ENCODE data around the gene TM4SF4.

The TM4SF4 gene

GRCh38 chr3:149538371-149538770, 63.9 kb downstream of the TM4SF4 start:
- Histone ChIP-seq H3K4me1 (ENCODE audit: insufficient read depth, low read length) (peaks cover 44% of the 10 kb centered on the region), H3K27me3 (ENCODE audit: insufficient read depth, low read length) (no peaks in the 10 kb centered on the region), H3K4me3 (ENCODE audit: low read length) (no peak overlapping the region), H3K27ac (ENCODE audit: low read depth, low read length) (no peak overlapping the region), H3K36me3 (ENCODE audit: insufficient read depth, low read length) (peaks cover 19% of the 10 kb centered on the region), H3K9ac (ENCODE audit: low read depth, low read length) (no peak overlapping the region), H3K9me3 (ENCODE audit: insufficient read depth, low read depth, low read length) (no peaks in the 10 kb centered on the region)
- 93% methylated on average over 1 of the region's 1 CpG for WGBS

- Histone ChIP-seq H3K27ac (ENCODE audit: low read depth, low read length) (no peak overlapping the region), H3K9me3 (ENCODE audit: insufficient read depth, low read depth, low read length) (no peaks in the 10 kb centered on the region), H3K4me3 (ENCODE audit: low read length) (no peak overlapping the region), H3K36me3 (ENCODE audit: insufficient read depth, low read length) (peaks cover 23% of the 10 kb centered on the region), H3K9ac (ENCODE audit: low read depth, low read length) (no peak overlapping the region), H3K4me1 (ENCODE audit: insufficient read depth, low read length) (peaks cover 30% of the 10 kb centered on the region), H3K27me3 (ENCODE audit: insufficient read depth, low read length) (no peaks in the 10 kb centered on the region)
- WGBS, result 83% methylated on average over 3 of the region's 3 CpGs
These were observed 66.6 kb downstream of the TM4SF4 start for GRCh38 chr3:149541091-149541491.

GRCh38 chr3:149542375-149543312, 68.1 kb downstream of the TM4SF4 start:
- H3K4me1 ChIP-seq (ENCODE audit: insufficient read depth, low read length), result peaks cover 18% of the 10 kb centered on the region

GRCh38 chr3:149545049-149545448, 70.6 kb downstream of the TM4SF4 start:
- WGBS, result 86% methylated on average over 1 of the region's 2 CpGs
- Histone ChIP-seq H3K4me3 (ENCODE audit: low read length) (no peak overlapping the region), H3K9me3 (ENCODE audit: insufficient read depth, low read depth, low read length) (no peaks in the 10 kb centered on the region), H3K9ac (ENCODE audit: low read depth, low read length) (no peak overlapping the region), H3K27me3 (ENCODE audit: insufficient read depth, low read length) (no peaks in the 10 kb centered on the region), H3K4me1 (ENCODE audit: insufficient read depth, low read length) (peaks cover 27% of the 10 kb centered on the region), H3K36me3 (ENCODE audit: insufficient read depth, low read length) (peaks cover 23% of the 10 kb centered on the region), H3K27ac (ENCODE audit: low read depth, low read length) (no peak overlapping the region)

More at GRCh38 chr3:149542375-149543312, 68.1 kb downstream of the TM4SF4 start:
- H3K27ac ChIP-seq (ENCODE audit: low read depth, low read length), result peak overlapping the region; percentile 53; the same call in 1 of the 2 replicates
- H3K36me3 ChIP-seq (ENCODE audit: insufficient read depth, low read length), result peaks cover 23% of the 10 kb centered on the region
- H3K27me3 ChIP-seq (ENCODE audit: insufficient read depth, low read length), result no peaks in the 10 kb centered on the region
- no peak overlapping the region for H3K4me3 ChIP-seq (ENCODE audit: low read length)
- peak overlapping the region; percentile 19; the same call in 1 of the 2 replicates for H3K9ac ChIP-seq (ENCODE audit: low read depth, low read length)
- H3K9me3 ChIP-seq (ENCODE audit: insufficient read depth, low read depth, low read length), result no peaks in the 10 kb centered on the region
- WGBS, result 92% methylated on average over 9 of the region's 9 CpGs

GRCh38 chr3:149547413-149547812, 72.9 kb downstream of the TM4SF4 start:
- H3K36me3 ChIP-seq (ENCODE audit: insufficient read depth, low read length), result peaks cover 7% of the 10 kb centered on the region
- WGBS, result 91% methylated on average over 9 of the region's 9 CpGs
- H3K27ac ChIP-seq (ENCODE audit: low read depth, low read length), result no peak overlapping the region
- no peaks in the 10 kb centered on the region for H3K9me3 ChIP-seq (ENCODE audit: insufficient read depth, low read depth, low read length)
- H3K9ac ChIP-seq (ENCODE audit: low read depth, low read length), result no peak overlapping the region
- H3K4me3 ChIP-seq (ENCODE audit: low read length), result no peak overlapping the region
- no peaks in the 10 kb centered on the region for H3K27me3 ChIP-seq (ENCODE audit: insufficient read depth, low read length)
- peaks cover 24% of the 10 kb centered on the region for H3K4me1 ChIP-seq (ENCODE audit: insufficient read depth, low read length)

- Histone ChIP-seq H3K9ac (ENCODE audit: low read depth, low read length) (no peak overlapping the region), H3K27ac (ENCODE audit: low read depth, low read length) (0 out of 2 replicates have a peak overlapping the region, but pooled peaks have one; percentile 6)
These were observed 73.6 kb downstream of the TM4SF4 start for GRCh38 chr3:149547954-149548668.

GRCh38 chr3:149548669-149549065, 74.2 kb downstream of the TM4SF4 start:
- H3K27me3 ChIP-seq (ENCODE audit: insufficient read depth, low read length), result no peaks in the 10 kb centered on the region
- peaks cover 18% of the 10 kb centered on the region for H3K4me1 ChIP-seq (ENCODE audit: insufficient read depth, low read length)
- no peak overlapping the region for H3K4me3 ChIP-seq (ENCODE audit: low read length)
- 92% methylated on average over 2 of the region's 4 CpGs for WGBS
- H3K36me3 ChIP-seq (ENCODE audit: insufficient read depth, low read length), result peaks cover 4% of the 10 kb centered on the region; the same call in 1 of the 2 replicates
- H3K9ac ChIP-seq (ENCODE audit: low read depth, low read length), result no peak overlapping the region
- H3K9me3 ChIP-seq (ENCODE audit: insufficient read depth, low read depth, low read length), result no peaks in the 10 kb centered on the region
- H3K27ac ChIP-seq (ENCODE audit: low read depth, low read length), result no peak overlapping the region

More at GRCh38 chr3:149547954-149548668, 73.6 kb downstream of the TM4SF4 start:
- Histone ChIP-seq H3K9me3 (ENCODE audit: insufficient read depth, low read depth, low read length) (no peaks in the 10 kb centered on the region), H3K36me3 (ENCODE audit: insufficient read depth, low read length) (peaks cover 4% of the 10 kb centered on the region; the same call in 1 of the 2 replicates), H3K27me3 (ENCODE audit: insufficient read depth, low read length) (no peaks in the 10 kb centered on the region), H3K4me3 (ENCODE audit: low read length) (no peak overlapping the region), H3K4me1 (ENCODE audit: insufficient read depth, low read length) (peaks cover 17% of the 10 kb centered on the region)
- WGBS, result 70% methylated on average over 12 of the region's 13 CpGs

- peaks cover 42% of the 10 kb centered on the region for H3K4me1 ChIP-seq (ENCODE audit: insufficient read depth, low read length)
- no peaks in the 10 kb centered on the region for H3K9me3 ChIP-seq (ENCODE audit: insufficient read depth, low read depth, low read length)
- H3K9ac ChIP-seq (ENCODE audit: low read depth, low read length), result no peak overlapping the region
- H3K36me3 ChIP-seq (ENCODE audit: insufficient read depth, low read length), result no peaks in the 10 kb centered on the region
- no peak overlapping the region for H3K4me3 ChIP-seq (ENCODE audit: low read length)
- no peaks in the 10 kb centered on the region for H3K27me3 ChIP-seq (ENCODE audit: insufficient read depth, low read length)
- H3K27ac ChIP-seq (ENCODE audit: low read depth, low read length), result no peak overlapping the region
These were observed 77.0 kb downstream of the TM4SF4 start for GRCh38 chr3:149551500-149551899.

GRCh38 chr3:149552700-149553099, 78.2 kb downstream of the TM4SF4 start:
- Histone ChIP-seq H3K36me3 (ENCODE audit: insufficient read depth, low read length) (no peaks in the 10 kb centered on the region), H3K27ac (ENCODE audit: low read depth, low read length) (no peak overlapping the region), H3K4me1 (ENCODE audit: insufficient read depth, low read length) (peaks cover 42% of the 10 kb centered on the region), H3K9ac (ENCODE audit: low read depth, low read length) (no peak overlapping the region), H3K9me3 (ENCODE audit: insufficient read depth, low read depth, low read length) (no peaks in the 10 kb centered on the region), H3K4me3 (ENCODE audit: low read length) (no peak overlapping the region), H3K27me3 (ENCODE audit: insufficient read depth, low read length) (no peaks in the 10 kb centered on the region)
- WGBS, result 84% methylated on average over 2 of the region's 2 CpGs

Data from HUES64 (cell line).